WTC11 (cell line): ENCODE measurements around the gene TMEM255A. TPM values are rescaled to one million over a fixed set of nuclear protein-coding genes. Genes with fewer than 3 reads are reported as not detected.

ENCODE experiments used
- ARID4B ChIP-seq: sonication (generic); formaldehyde crosslinking; IDR thresholded peaks from 2 replicates; pipeline ENCODE4 v1.8.0; 2023; ENCODE audit warnings: missing genetic modification reagents, mild to moderate bottlenecking, borderline replicate concordance
- CREM ChIP-seq: sonication (generic); formaldehyde crosslinking; IDR thresholded peaks from 2 replicates; pipeline ENCODE4 v1.8.1; 2022; ENCODE audit warnings: mild to moderate bottlenecking, missing genetic modification reagents, moderate library complexity
- CTCF ChIP-seq: fragments of 200-600 bp; IDR thresholded peaks from 2 replicates; pipeline ENCODE4 v1.8.0; 2022; ENCODE audit warnings: antibody characterized with exemption
- E2F1 ChIP-seq: sonication (generic); formaldehyde crosslinking; IDR thresholded peaks from 2 replicates; pipeline ENCODE4 v1.8.0; 2022; ENCODE audit warnings: mild to moderate bottlenecking, missing genetic modification reagents
- E2F5 ChIP-seq: sonication (generic); formaldehyde crosslinking; IDR thresholded peaks from 2 replicates; pipeline ENCODE4 v1.8.1; 2022; ENCODE audit warnings: mild to moderate bottlenecking, moderate library complexity, missing genetic modification reagents
- FOXK1 ChIP-seq: sonication (generic); formaldehyde crosslinking; IDR thresholded peaks from 2 replicates; pipeline ENCODE4 v1.8.0; 2022; ENCODE audit warnings: mild to moderate bottlenecking, moderate library complexity, missing genetic modification reagents
- HMGA2 ChIP-seq: fragments of 250-450 bp; sonication (Bioruptor Pico); IDR thresholded peaks from 2 replicates; pipeline ENCODE4 v1.4.0; 2021; ENCODE audit warnings: mild to moderate bottlenecking, moderate library complexity
- HMGXB4 ChIP-seq: sonication (generic); formaldehyde crosslinking; IDR thresholded peaks from 2 replicates; pipeline ENCODE4 v1.8.1; 2023; ENCODE audit warnings: mild to moderate bottlenecking, moderate library complexity, missing genetic modification reagents
- JUN ChIP-seq: sonication (generic); formaldehyde crosslinking; IDR thresholded peaks from 2 replicates; pipeline ENCODE4 v1.8.0; 2023; ENCODE audit warnings: mild to moderate bottlenecking, missing genetic modification reagents
- MAX ChIP-seq: sonication (generic); formaldehyde crosslinking; IDR thresholded peaks from 2 replicates; pipeline ENCODE4 v1.8.0; 2022; ENCODE audit warnings: mild to moderate bottlenecking, missing genetic modification reagents
- PRDM15 ChIP-seq: sonication (generic); formaldehyde crosslinking; IDR thresholded peaks from 2 replicates; pipeline ENCODE4 v1.8.0; 2022; ENCODE audit warnings: missing genetic modification reagents
- SMAD3 ChIP-seq: sonication (generic); formaldehyde crosslinking; IDR thresholded peaks from 2 replicates; pipeline ENCODE4 v1.8.0; 2022; ENCODE audit warnings: missing genetic modification reagents, mild to moderate bottlenecking, borderline replicate concordance
- SP1 ChIP-seq: sonication (generic); formaldehyde crosslinking; conservative IDR thresholded peaks from 2 replicates; pipeline ENCODE4 v1.8.1; 2022; ENCODE audit warnings: missing genetic modification reagents
- TCF7 ChIP-seq: sonication (generic); formaldehyde crosslinking; IDR thresholded peaks from 2 replicates; pipeline ENCODE4 v1.8.0; 2022; ENCODE audit warnings: mild to moderate bottlenecking, low read depth, missing genetic modification reagents, moderate library complexity
- ZMAT4 ChIP-seq: fragments of 250-450 bp; sonication (Bioruptor Pico); IDR thresholded peaks from 2 replicates; pipeline ENCODE4 v1.9.0; 2021; ENCODE audit warnings: mild to moderate bottlenecking
- ZNF416 ChIP-seq: fragments of 250-450 bp; sonication (Bioruptor Pico); IDR thresholded peaks from 2 replicates; pipeline ENCODE4 v1.9.0; 2021; ENCODE audit warnings: mild to moderate bottlenecking, inconsistent platforms
- ZNF425 ChIP-seq: fragments of 250-450 bp; sonication (Bioruptor Pico); conservative IDR thresholded peaks from 2 replicates; pipeline ENCODE4 v1.9.0; 2021; ENCODE audit warnings: mild to moderate bottlenecking
- ZNF671 ChIP-seq: fragments of 250-450 bp; sonication (Bioruptor Pico); IDR thresholded peaks from 2 replicates; pipeline ENCODE4 v1.8.0; 2021; ENCODE audit warnings: mild to moderate bottlenecking
- total RNA-seq: library from RNA; stranded (reverse); gene quantifications from 3 replicates; pipeline ENCODE4 v1.2.3, GENCODE V29; 2021

The TMEM255A gene
- total RNA-seq, 1 experiment from 2014 or later = 0.61 TPM

GRCh38 chrX:120250522-120251271, 60.6 kb downstream of the TMEM255A start, which contains the start of gene ZBTB33 (continued):
- TF ChIP-seq PRDM15 (CRISPR knock-in tag) (no peak), HMGXB4 (CRISPR knock-in tag) (peak; percentile 58; the same call in 1 of the 2 replicates), ZNF416 (CRISPR knock-in tag) (no peak), SMAD3 (CRISPR knock-in tag) (no peak), JUN (CRISPR knock-in tag) (no peak), MAX (CRISPR knock-in tag) (peak; percentile 56; the same call in 1 of the 2 replicates), ZNF671 (CRISPR knock-in tag) (no peak), CTCF (peak; percentile 36), E2F5 (CRISPR knock-in tag) (no peak), ZNF425 (no peak), CREM (CRISPR knock-in tag) (0 out of 2 replicates have a peak, but pooled peaks have one; percentile 40), ARID4B (peak; percentile 26; the same call in 1 of the 2 replicates), TCF7 (no peak), HMGA2 (CRISPR knock-in tag) (no peak), FOXK1 (CRISPR knock-in tag) (peak; percentile 35; the same call in 1 of the 2 replicates), ZMAT4 (CRISPR knock-in tag) (no peak), E2F1 (CRISPR knock-in tag) (no peak), SP1 (CRISPR knock-in tag) (0 out of 2 replicates have a peak, but pooled peaks have one; percentile 21)
